ENCODE measurements around the gene PARD3B. TPM values are rescaled to one million over a fixed set of nuclear protein-coding genes. Genes with fewer than 3 reads are reported as not detected.

Gene PARD3B
- total and polyA plus RNA-seq, 7 donors: 3.2 to 64.0 (median 42.5) TPM

- H3K4me1 ChIP-seq: peaks cover 0 to 38% (median 34%) of the 10 kb centered on the region in 4 donors
- no peaks in the 10 kb centered on the region for H3K36me3 ChIP-seq
- peak; percentile 82 for DNase-seq
- H3K9me3 ChIP-seq: no peaks in the 10 kb centered on the region
- WGBS, 2 donors: 55 to 84% methylated on average over 8 of the region's 8 CpGs
- intact Hi-C loops (cut with DNase I): no loop called here
- H3K27me3 ChIP-seq: no peaks in the 10 kb centered on the region
- H3K27ac ChIP-seq: peak overlapping the region in 3 of 4 donors; percentile 17 to 61 (median 52)
- TF ChIP-seq EP300 (IDR thresholded peaks at IDR 0.05) (peak in 1 of 4 donors; percentile 19), POLR2AphosphoS5 (IDR thresholded peaks at IDR 0.05) (peak; percentile 36 to 73 (median 58)), CTCF (IDR thresholded peaks at IDR 0.05) (no peak)
- H3K4me3 ChIP-seq: no peak overlapping the region
Measured at GRCh38 chr2:205660521-205661124, 1115.3 kb downstream of the PARD3B start.

GRCh38 chr2:205661281-205661680 is 1116.0 kb downstream of the PARD3B start:
- TF ChIP-seq CTCF (IDR thresholded peaks at IDR 0.05): no peak
- no peak for TF ChIP-seq EP300 (IDR thresholded peaks at IDR 0.05)
- no peak for TF ChIP-seq POLR2A (IDR thresholded peaks at IDR 0.05)
- no peak for TF ChIP-seq POLR2AphosphoS5 (IDR thresholded peaks at IDR 0.05)
- intact Hi-C loops (cut with DNase I): no loop called here
- DNase-seq: no peak
- 93% methylated on average over 5 of the region's 5 CpGs for WGBS, 2 donors
- Histone ChIP-seq H3K4me1 (peaks cover 0 to 38% (median 34%) of the 10 kb centered on the region in 4 donors), H3K9me3 (no peaks in the 10 kb centered on the region), H3K27ac (peak overlapping the region in 2 of 4 donors; percentile 52 to 61), H3K36me3 (no peaks in the 10 kb centered on the region), H3K27me3 (no peaks in the 10 kb centered on the region), H3K4me3 (no peak overlapping the region)

- Histone ChIP-seq H3K4me1 (peaks cover 0 to 28% (median 25%) of the 10 kb centered on the region in 4 donors), H3K9me3 (no peaks in the 10 kb centered on the region), H3K27me3 (no peaks in the 10 kb centered on the region), H3K4me3 (no peak overlapping the region), H3K27ac (no peak overlapping the region), H3K36me3 (no peaks in the 10 kb centered on the region)
- intact Hi-C loops (cut with DNase I): no loop called here
- WGBS, 2 donors: 86 to 91% methylated on average over 3 of the region's 3 CpGs
- TF ChIP-seq CTCF (IDR thresholded peaks at IDR 0.05) (no peak), POLR2A (IDR thresholded peaks at IDR 0.05) (no peak), EP300 (IDR thresholded peaks at IDR 0.05) (no peak), POLR2AphosphoS5 (IDR thresholded peaks at IDR 0.05) (no peak)
- no peak for DNase-seq
Measured at GRCh38 chr2:205662206-205662965, 1117.1 kb downstream of the PARD3B start.

- Histone ChIP-seq H3K9me3 (no peaks in the 10 kb centered on the region), H3K36me3 (no peaks in the 10 kb centered on the region), H3K4me1 (peaks cover 0 to 4% (median 2%) of the 10 kb centered on the region in 4 donors), H3K27ac (no peak overlapping the region), H3K27me3 (no peaks in the 10 kb centered on the region), H3K4me3 (no peak overlapping the region)
- TF ChIP-seq CTCF (IDR thresholded peaks at IDR 0.05) (no peak), POLR2A (IDR thresholded peaks at IDR 0.05) (no peak), POLR2AphosphoS5 (IDR thresholded peaks at IDR 0.05) (no peak), EP300 (IDR thresholded peaks at IDR 0.05) (no peak)
- intact Hi-C loops (cut with DNase I): no loop called here
- DNase-seq: no peak
- WGBS, 2 donors: 20 to 78% methylated on average over 2 of the region's 2 CpGs
Measured at GRCh38 chr2:205665791-205666190, 1120.5 kb downstream of the PARD3B start.

Small RNA genes within 50 kb of the gene (small RNA-seq; reads per million reads assigned to genes)
- 0 reads per million in 3 donors for gene AC008171.1

Measured in sigmoid colon (tissue), 7 donors.